Measurements from ENCODE around the gene SMIM29. TPM values are rescaled to one million over a fixed set of nuclear protein-coding genes. Genes with fewer than 3 reads are reported as not detected.

The SMIM29 gene
- total RNA-seq, 4 donors from 2014 or later: 8.2 to 14.9 (median 12.5) TPM

GRCh38 chr6:34201455-34202107 is 47.2 kb downstream of the SMIM29 start:
- intact Hi-C loops (cut with DNase I; ENCODE audit: low total_unique reads) (loop anchor here (5.0 kb wide), 1 partner anchor 406 kb away; no protein-coding TSS in a partner anchor), in situ Hi-C loops (cut with MboI; ENCODE audit: low pct_ligation_motif_present in 1 of 4, low pct_unique_long_range_greater_than_20kb in 1 of 4, low sequenced_read_pairs in 3 of 4) (loop anchor here in 1 of 4 donors (25.0 kb wide), 1 partner anchor 211 kb away; no protein-coding TSS in a partner anchor)
- no peak overlapping the region for H3K4me3 ChIP-seq
- no peaks in the 10 kb centered on the region for H3K27me3 ChIP-seq
- peaks cover 0 to 3% (median 1%) of the 10 kb centered on the region in 4 donors for H3K4me1 ChIP-seq
- TF ChIP-seq POLR2A (IDR thresholded peaks at IDR 0.05) (no peak), EP300 (IDR thresholded peaks at IDR 0.05; ENCODE audit: low read depth) (no peak)
- TF ChIP-seq, protein P1, sequence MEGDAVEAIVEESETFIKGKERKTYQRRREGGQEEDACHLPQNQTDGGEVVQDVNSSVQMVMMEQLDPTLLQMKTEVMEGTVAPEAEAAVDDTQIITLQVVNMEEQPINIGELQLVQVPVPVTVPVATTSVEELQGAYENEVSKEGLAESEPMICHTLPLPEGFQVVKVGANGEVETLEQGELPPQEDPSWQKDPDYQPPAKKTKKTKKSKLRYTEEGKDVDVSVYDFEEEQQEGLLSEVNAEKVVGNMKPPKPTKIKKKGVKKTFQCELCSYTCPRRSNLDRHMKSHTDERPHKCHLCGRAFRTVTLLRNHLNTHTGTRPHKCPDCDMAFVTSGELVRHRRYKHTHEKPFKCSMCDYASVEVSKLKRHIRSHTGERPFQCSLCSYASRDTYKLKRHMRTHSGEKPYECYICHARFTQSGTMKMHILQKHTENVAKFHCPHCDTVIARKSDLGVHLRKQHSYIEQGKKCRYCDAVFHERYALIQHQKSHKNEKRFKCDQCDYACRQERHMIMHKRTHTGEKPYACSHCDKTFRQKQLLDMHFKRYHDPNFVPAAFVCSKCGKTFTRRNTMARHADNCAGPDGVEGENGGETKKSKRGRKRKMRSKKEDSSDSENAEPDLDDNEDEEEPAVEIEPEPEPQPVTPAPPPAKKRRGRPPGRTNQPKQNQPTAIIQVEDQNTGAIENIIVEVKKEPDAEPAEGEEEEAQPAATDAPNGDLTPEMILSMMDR (IDR thresholded peaks at IDR 0.05): no peak
- no peak overlapping the region for H3K27ac ChIP-seq
- DNase-seq: no peak
- no peaks in the 10 kb centered on the region for H3K9me3 ChIP-seq
- no peaks in the 10 kb centered on the region for H3K36me3 ChIP-seq
- WGBS, 2 donors (ENCODE audit: low coverage in 1 of 2): 89 to 92% methylated on average over 3 to 4 of the region's 4 CpGs

GRCh38 chr6:34200340-34200971 is 48.4 kb downstream of the SMIM29 start:
- intact Hi-C loops (cut with DNase I; ENCODE audit: low total_unique reads): loop anchor here (5.0 kb wide), 1 partner anchor 407 kb away; no protein-coding TSS in a partner anchor
- in situ Hi-C loops (cut with MboI; ENCODE audit: low pct_ligation_motif_present in 1 of 4, low pct_unique_long_range_greater_than_20kb in 1 of 4, low sequenced_read_pairs in 3 of 4): loop anchor here in 1 of 4 donors (25.0 kb wide), 1 partner anchor 212 kb away; no protein-coding TSS in a partner anchor
- Histone ChIP-seq H3K27ac (no peak overlapping the region), H3K36me3 (no peaks in the 10 kb centered on the region), H3K27me3 (no peaks in the 10 kb centered on the region), H3K9me3 (no peaks in the 10 kb centered on the region), H3K4me1 (peaks cover 0 to 9% (median 4%) of the 10 kb centered on the region in 4 donors), H3K4me3 (no peak overlapping the region)
- WGBS, 2 donors (ENCODE audit: low coverage in 1 of 2): 64 to 100% methylated on average over 1 to 5 of the region's 5 CpGs
- DNase-seq: no peak
- TF ChIP-seq POLR2A (IDR thresholded peaks at IDR 0.05) (no peak), POLR2AphosphoS5 (IDR thresholded peaks at IDR 0.05) (no peak), EP300 (IDR thresholded peaks at IDR 0.05; ENCODE audit: low read depth) (no peak)
- TF ChIP-seq, protein P1 (IDR thresholded peaks at IDR 0.05): no peak

- intact Hi-C loops (cut with DNase I; ENCODE audit: low total_unique reads) (loop anchor here (10.0 kb wide), 1 partner anchor 218 kb away; no protein-coding TSS in a partner anchor), in situ Hi-C loops (cut with MboI; ENCODE audit: low pct_ligation_motif_present in 1 of 4, low pct_unique_long_range_greater_than_20kb in 1 of 4, low sequenced_read_pairs in 3 of 4) (loop anchor here (10.0 to 25.0 kb wide), 2 partner anchors 218 to 415 kb away; no protein-coding TSS in a partner anchor)
- no peaks in the 10 kb centered on the region for H3K9me3 ChIP-seq
- 61% methylated on average over 7 of the region's 10 CpGs; no CpG with 5 or more reads in 1 of the 2 donors for WGBS, 2 donors (ENCODE audit: low coverage in 1 of 2)
- H3K27ac ChIP-seq: no peak overlapping the region
- TF ChIP-seq POLR2AphosphoS5 (IDR thresholded peaks at IDR 0.05): no peak
- no peak for TF ChIP-seq EP300 (IDR thresholded peaks at IDR 0.05; ENCODE audit: low read depth)
- TF ChIP-seq POLR2A (IDR thresholded peaks at IDR 0.05): no peak
- TF ChIP-seq, protein P1 (IDR thresholded peaks at IDR 0.05): no peak
- H3K27me3 ChIP-seq: no peaks in the 10 kb centered on the region
- DNase-seq: no peak
- H3K4me3 ChIP-seq: peak overlapping the region in 3 of 4 donors; percentile 37 to 55 (median 46)
- no peaks in the 10 kb centered on the region for H3K36me3 ChIP-seq
- H3K4me1 ChIP-seq: peaks cover 0 to 9% (median 4%) of the 10 kb centered on the region in 4 donors
Measured at GRCh38 chr6:34196833-34197195, 52.0 kb downstream of the SMIM29 start.

Small RNA genes within 50 kb of the gene (small RNA-seq; reads per million reads assigned to genes)
- 0 reads per million in 4 donors for gene MIR6835

Other genes starting within 250 kb of the SMIM29 start
- not detected for gene GRM4, start 102.9 kb downstream of the SMIM29 start, total RNA-seq
- gene HMGA1, start 12.1 kb downstream of the SMIM29 start, total RNA-seq: 100 to 1,000 TPM in 1 of 4 donors, 10 to 100 TPM in 3; 23.2 to 112 (median 63.2) TPM
- gene NUDT3, start 143.7 kb upstream of the SMIM29 start, total RNA-seq: 10 to 100 TPM in 3 of 4 donors, 1 to 10 TPM in 1; 9.6 to 27.9 (median 16.9) TPM
- 1,000 to 10,000 TPM in 3 of 4 donors, 100 to 1,000 TPM in 1; 892 to 1,969 (median 1,491) TPM for gene RPS10, start 177.1 kb upstream of the SMIM29 start, total RNA-seq
- 1 to 10 TPM in 1 of 4 donors, under 1 TPM in 1, not detected in 2; 0.27 to 1.9 TPM for gene PACSIN1, start 217.1 kb upstream of the SMIM29 start, total RNA-seq

Measured in transverse colon (tissue), 4 donors.